SU-DHL-6 (cell line): Measurements from ENCODE around the gene BCAS3.

Source experiments
- H2AFZ ChIP-seq: fragments of 200-600 bp; sonication (generic); 2 replicates; pipeline ENCODE4 v1.6.1; 2014; ENCODE audit warnings: low read depth, mild to moderate bottlenecking, moderate library complexity, mixed read lengths, antibody characterized with exemption, low read length; ENCODE audit not compliant: severe bottlenecking
- H3F3A ChIP-seq: fragments of 200-600 bp; shearing (Covaris generic); 2 replicates; pipeline ENCODE4 v1.6.0; 2016; ENCODE audit warnings: antibody characterized with exemption, mild to moderate bottlenecking; ENCODE audit not compliant: insufficient read depth
- H3K27ac ChIP-seq: fragments of 200-600 bp; sonication (generic); 2 replicates; pipeline ENCODE4 v1.5.1; 2016; ENCODE audit warnings: low read depth, mild to moderate bottlenecking, low read length, moderate library complexity, mixed read lengths
- H3K27me3 ChIP-seq: fragments of 200-600 bp; sonication (generic), shearing (Covaris generic); 2 replicates; pipeline ENCODE4 v1.6.0; 2014; ENCODE audit warnings: mild to moderate bottlenecking, low read length
- H3K36me3 ChIP-seq: fragments of 200-600 bp; sonication (generic); 2 replicates; pipeline ENCODE4 v1.6.1; 2014; ENCODE audit warnings: mild to moderate bottlenecking, low read length, mixed read lengths
- H3K4me2 ChIP-seq: fragments of 300-600, 200-600 bp; shearing (Covaris generic), sonication (generic); 2 replicates; pipeline ENCODE4 v1.6.0; 2014; ENCODE audit warnings: low read length, low read depth, mild to moderate bottlenecking; ENCODE audit not compliant: poor library complexity, severe bottlenecking
- H3K4me3 ChIP-seq: fragments of 200-600 bp; sonication (generic); 2 replicates; pipeline ENCODE4 v1.5.1; 2014; ENCODE audit warnings: antibody characterized with exemption, low read length, mild to moderate bottlenecking, mixed read lengths; ENCODE audit not compliant: insufficient read depth, poor library complexity, severe bottlenecking
- H3K79me2 ChIP-seq: fragments of 200-600 bp; sonication (generic); 2 replicates; pipeline ENCODE4 v1.6.1; 2014; ENCODE audit warnings: mild to moderate bottlenecking, low read length, moderate library complexity; ENCODE audit not compliant: insufficient read depth
- H3K9ac ChIP-seq: fragments of 200-600 bp; sonication (generic); 2 replicates; pipeline ENCODE4 v1.7.0; 2014; ENCODE audit warnings: mild to moderate bottlenecking, low read length
- H3K9me2 ChIP-seq: fragments of 200-600 bp; sonication (generic); replicated peaks from 2 replicates; pipeline ENCODE4 v1.6.1; 2014; ENCODE audit warnings: low read length; ENCODE audit not compliant: insufficient read depth
- H3K9me3 ChIP-seq: fragments of 200-600 bp; sonication (generic); 2 replicates; pipeline ENCODE4 v1.6.1; 2014; ENCODE audit warnings: low read length, mixed read lengths; ENCODE audit not compliant: insufficient read depth
- H4K20me1 ChIP-seq: fragments of 200-600 bp; sonication (generic); 2 replicates; pipeline ENCODE4 v1.6.1; 2014; ENCODE audit warnings: low read depth, mild to moderate bottlenecking, antibody characterized with exemption, low read length, moderate library complexity, mixed read lengths
- CTCF ChIP-seq: fragments of 200-600 bp; sonication (generic); IDR thresholded peaks from one replicate; pipeline ENCODE4 v1.5.1; 2017; ENCODE audit warnings: antibody characterized with exemption, mild to moderate bottlenecking, low read length, moderate library complexity; ENCODE audit not compliant: insufficient read depth, poor library complexity, severe bottlenecking
- EZH2phosphoT487 ChIP-seq: fragments of 200-600 bp; sonication (generic), shearing (Covaris generic); conservative IDR thresholded peaks from 2 replicates; pipeline ENCODE4 v1.6.1; 2018; ENCODE audit warnings: mild to moderate bottlenecking, antibody characterized with exemption, low read length, moderate library complexity, mixed read lengths

The BCAS3 gene

GRCh38 chr17:61209106-61209439, 531.4 kb downstream of the BCAS3 start:
- no peak overlapping the region for H2AFZ ChIP-seq
- TF ChIP-seq CTCF (no peak), EZH2phosphoT487 (no peak)
- no peak overlapping the region for H3K4me3 ChIP-seq
- no peaks in the 10 kb centered on the region for H3K27me3 ChIP-seq
- H3K79me2 ChIP-seq: no peaks in the 10 kb centered on the region
- no peaks in the 10 kb centered on the region for H3F3A ChIP-seq
- H3K9me3 ChIP-seq: no peaks in the 10 kb centered on the region
- H3K9ac ChIP-seq: no peak overlapping the region
- H3K4me2 ChIP-seq: no peak overlapping the region
- no peak overlapping the region for H3K27ac ChIP-seq
- H4K20me1 ChIP-seq: no peaks in the 10 kb centered on the region
- H3K36me3 ChIP-seq: no peaks in the 10 kb centered on the region
- no peaks in the 10 kb centered on the region for H3K9me2 ChIP-seq

GRCh38 chr17:61209525-61209924, 531.9 kb downstream of the BCAS3 start:
- TF ChIP-seq EZH2phosphoT487 (no peak), CTCF (no peak)
- H2AFZ ChIP-seq: no peak overlapping the region
- H3K9ac ChIP-seq: no peak overlapping the region
- no peaks in the 10 kb centered on the region for H3K9me3 ChIP-seq
- H3K36me3 ChIP-seq: no peaks in the 10 kb centered on the region
- H4K20me1 ChIP-seq: no peaks in the 10 kb centered on the region
- H3K27me3 ChIP-seq: no peaks in the 10 kb centered on the region
- no peaks in the 10 kb centered on the region for H3K9me2 ChIP-seq
- no peaks in the 10 kb centered on the region for H3K79me2 ChIP-seq
- H3K4me3 ChIP-seq: no peak overlapping the region
- H3K27ac ChIP-seq: no peak overlapping the region
- no peaks in the 10 kb centered on the region for H3F3A ChIP-seq
- H3K4me2 ChIP-seq: no peak overlapping the region

GRCh38 chr17:61211236-61211635, 533.6 kb downstream of the BCAS3 start:
- TF ChIP-seq CTCF (no peak), EZH2phosphoT487 (no peak)
- H3K9ac ChIP-seq: no peak overlapping the region
- H2AFZ ChIP-seq: no peak overlapping the region
- no peaks in the 10 kb centered on the region for H3F3A ChIP-seq
- H4K20me1 ChIP-seq: no peaks in the 10 kb centered on the region
- no peak overlapping the region for H3K27ac ChIP-seq
- no peak overlapping the region for H3K4me2 ChIP-seq
- H3K9me2 ChIP-seq: no peaks in the 10 kb centered on the region
- H3K27me3 ChIP-seq: no peaks in the 10 kb centered on the region
- no peak overlapping the region for H3K4me3 ChIP-seq
- H3K79me2 ChIP-seq: no peaks in the 10 kb centered on the region
- H3K9me3 ChIP-seq: no peaks in the 10 kb centered on the region
- H3K36me3 ChIP-seq: no peaks in the 10 kb centered on the region

- no peaks in the 10 kb centered on the region for H3K9me3 ChIP-seq
- no peak overlapping the region for H2AFZ ChIP-seq
- no peaks in the 10 kb centered on the region for H3K9me2 ChIP-seq
- H3K36me3 ChIP-seq: no peaks in the 10 kb centered on the region
- no peak overlapping the region for H3K4me3 ChIP-seq
- H3K79me2 ChIP-seq: no peaks in the 10 kb centered on the region
- H4K20me1 ChIP-seq: no peaks in the 10 kb centered on the region
- no peak for TF ChIP-seq CTCF
- TF ChIP-seq EZH2phosphoT487: no peak
- H3F3A ChIP-seq: no peaks in the 10 kb centered on the region
- no peaks in the 10 kb centered on the region for H3K27me3 ChIP-seq
- H3K27ac ChIP-seq: no peak overlapping the region
- H3K4me2 ChIP-seq: no peak overlapping the region
- no peak overlapping the region for H3K9ac ChIP-seq
Observed at GRCh38 chr17:61212655-61213054, 535.0 kb downstream of the BCAS3 start.
